ENCODE results near the gene STXBP6.

- TF ChIP-seq CTCF (IDR thresholded peaks at IDR 0.05; ENCODE audit: insufficient read depth, low read length) (no peak), POLR2AphosphoS5 (IDR thresholded peaks at IDR 0.05; ENCODE audit: low read depth) (no peak), REST (IDR thresholded peaks at IDR 0.05; ENCODE audit: insufficient replicate concordance, low read depth) (no peak)
Observed at GRCh38 chr14:24798911-24799462, 251.0 kb downstream of the STXBP6 start.
